ENCODE data around the gene FXYD6.

FXYD6 gene

DNA sequence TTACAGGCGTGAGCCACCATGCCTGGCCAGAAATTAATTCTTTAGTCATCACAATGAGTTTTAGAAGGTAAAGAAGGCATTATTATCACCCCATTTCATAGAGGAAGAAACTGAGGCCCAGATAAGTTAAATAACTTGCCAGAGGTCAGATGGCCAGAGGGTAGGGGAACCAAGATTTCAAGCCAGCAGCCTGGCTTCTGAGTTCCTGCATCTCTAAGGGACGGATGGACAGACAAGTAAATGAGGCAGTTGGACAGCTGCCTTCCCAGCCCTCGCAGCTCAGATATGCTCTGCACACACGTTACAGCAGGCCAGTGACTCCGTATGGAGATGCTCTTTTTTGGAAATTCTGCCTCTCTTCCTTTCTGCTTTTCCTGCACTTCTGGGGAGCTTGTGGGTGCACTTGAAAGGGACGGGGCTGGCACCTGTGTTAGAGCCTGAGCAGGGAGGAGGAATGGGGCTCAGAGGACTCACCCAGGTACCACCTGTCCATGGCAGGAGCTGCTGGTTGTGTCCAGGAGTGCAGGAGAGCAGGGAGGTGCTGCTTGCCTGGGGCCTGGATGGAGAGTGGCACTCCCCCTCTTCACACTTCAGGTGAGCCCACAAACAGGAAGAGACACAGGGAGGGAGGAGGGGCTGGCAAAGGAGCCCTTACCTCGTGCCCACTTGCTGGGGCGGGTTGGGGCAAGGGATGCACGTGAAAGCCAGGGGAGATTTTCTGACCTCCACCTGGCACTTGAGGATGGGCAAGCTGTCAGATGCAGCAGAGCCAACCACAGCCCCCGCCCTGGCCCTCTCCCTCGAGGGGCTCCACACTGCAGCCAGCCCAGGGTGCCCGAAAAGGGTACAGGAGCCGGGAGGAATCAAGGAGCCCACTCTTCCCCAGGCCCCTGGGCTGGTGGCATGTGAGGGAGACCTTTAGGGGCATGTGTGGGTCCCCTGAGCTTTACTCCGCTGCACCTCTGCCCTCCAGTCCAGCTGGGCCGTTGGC is 48.6 kb downstream of the FXYD6 start:
- no peak for DNase-seq

DNA sequence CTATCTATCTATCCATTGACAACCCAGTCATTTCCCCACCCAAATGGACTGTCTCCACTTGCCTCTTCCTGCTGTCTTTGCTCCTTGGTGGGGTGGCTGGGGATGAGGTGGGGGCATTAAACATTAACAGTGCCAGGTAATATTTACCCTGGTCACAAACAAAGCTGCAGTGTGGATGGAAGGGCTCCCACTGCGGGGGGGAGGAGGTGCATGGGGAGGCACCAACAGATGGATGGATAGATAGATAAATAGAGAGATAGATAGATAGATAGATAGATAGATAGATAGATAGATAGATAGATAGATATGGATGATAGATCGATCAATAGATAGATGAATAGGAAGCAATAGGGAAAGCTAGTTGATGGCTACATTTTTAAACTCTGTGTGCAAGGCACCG is 49.6 kb downstream of the FXYD6 start:
- DNase-seq, result no peak

DNA sequence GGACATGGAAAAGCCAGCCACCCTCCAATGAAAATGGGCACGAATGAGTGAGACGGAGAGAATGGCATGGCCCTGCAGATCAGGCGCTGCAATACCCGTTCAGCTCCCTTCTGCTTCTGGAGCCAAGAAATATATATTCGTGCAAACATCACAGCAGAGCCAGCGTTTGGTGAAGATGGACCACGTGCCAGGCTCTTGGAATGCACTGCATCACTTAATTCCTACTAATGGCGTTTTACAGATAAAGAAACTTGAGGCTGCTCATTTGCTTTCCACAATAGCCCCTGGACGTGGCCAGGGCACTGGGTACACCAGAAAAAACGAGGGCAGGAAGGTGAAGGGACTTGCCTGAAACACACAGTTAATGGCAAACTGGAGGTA is 50.3 kb downstream of the FXYD6 start:
- no peak for DNase-seq

DNA sequence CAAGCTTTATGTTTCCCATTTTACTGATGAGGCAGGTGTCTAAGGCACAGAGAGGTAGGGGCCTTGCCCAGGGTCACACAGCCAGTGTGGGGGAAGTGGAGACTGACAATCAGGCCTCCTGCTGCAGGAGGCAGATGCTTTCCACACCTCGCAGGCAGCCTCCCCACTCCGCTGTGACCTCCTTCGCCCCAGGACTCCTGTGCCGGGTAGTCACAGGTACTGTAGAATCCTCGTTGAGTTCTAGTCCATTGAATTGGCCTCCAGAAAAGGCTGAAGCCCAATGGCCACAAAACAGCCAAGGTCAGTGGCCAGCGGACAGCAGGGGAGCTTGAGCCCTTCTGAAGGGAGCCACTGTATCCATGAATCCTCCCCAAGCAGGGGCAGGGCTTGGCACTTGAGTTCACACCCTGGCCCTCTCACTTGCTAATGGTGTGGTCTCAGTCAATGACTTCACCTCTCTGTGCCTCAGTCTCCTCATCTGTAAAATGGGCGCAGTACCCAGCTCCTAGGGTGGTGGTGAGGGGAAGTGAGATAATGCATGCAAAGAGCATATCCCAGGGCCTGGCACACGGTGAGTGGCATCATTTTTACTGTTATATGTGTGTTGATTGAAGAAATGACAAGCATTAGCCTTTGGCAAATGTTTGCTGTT is 50.8 kb downstream of the FXYD6 start:
- DNase-seq, result no peak

DNA sequence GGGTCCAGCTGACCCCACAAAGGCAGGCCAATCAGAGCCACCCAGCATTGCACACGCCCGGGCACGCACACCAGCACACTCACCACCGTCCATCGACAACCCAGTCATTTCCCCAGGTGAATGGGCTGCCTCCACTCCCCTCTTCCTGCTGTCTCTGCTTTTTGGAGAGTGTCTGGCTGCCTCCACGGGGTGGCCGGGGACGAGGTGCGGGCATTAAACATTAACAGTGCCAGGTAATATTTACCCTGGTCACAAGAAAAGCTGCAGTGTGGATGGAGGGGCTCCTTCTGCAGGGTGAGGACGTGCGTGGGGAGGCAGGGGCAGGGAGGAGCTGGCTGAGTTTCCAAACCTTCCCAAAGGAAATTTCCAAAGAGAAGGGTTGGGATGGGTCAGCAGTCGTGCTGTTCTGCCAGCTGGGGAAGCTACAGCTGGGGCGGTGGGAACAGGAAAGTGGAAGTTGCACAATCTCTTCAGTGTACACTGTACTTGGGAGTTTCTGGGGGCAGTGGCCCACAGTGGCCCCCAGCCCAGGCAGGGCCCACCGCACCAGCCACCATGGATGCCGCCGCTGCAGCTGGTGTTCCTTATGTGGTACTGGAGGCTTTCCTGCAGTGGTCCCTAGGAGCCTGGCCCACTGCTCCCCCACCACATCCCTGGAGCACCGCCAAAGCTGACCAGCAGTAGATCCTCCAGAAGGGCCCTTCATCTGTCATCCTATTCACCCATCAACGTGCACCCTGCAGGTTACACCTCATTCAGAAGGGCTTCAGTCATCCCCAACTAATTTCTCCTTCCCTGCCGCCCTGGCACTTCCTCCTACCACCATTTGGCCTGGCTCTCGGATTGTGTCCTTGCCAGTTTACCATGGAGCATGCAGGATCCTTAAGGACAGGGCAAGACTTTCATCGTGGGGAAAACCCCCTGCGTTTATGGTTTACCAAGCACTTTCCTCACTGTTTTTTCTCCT is 51.6 kb downstream of the FXYD6 start, which contains the start of gene FXYD2:
TSS of gene FXYD2 (minus strand) at position 174 of the 967 bp plus-strand sequence. CDS start at position 108, 66 bp downstream.
- no peak for DNase-seq

DNA sequence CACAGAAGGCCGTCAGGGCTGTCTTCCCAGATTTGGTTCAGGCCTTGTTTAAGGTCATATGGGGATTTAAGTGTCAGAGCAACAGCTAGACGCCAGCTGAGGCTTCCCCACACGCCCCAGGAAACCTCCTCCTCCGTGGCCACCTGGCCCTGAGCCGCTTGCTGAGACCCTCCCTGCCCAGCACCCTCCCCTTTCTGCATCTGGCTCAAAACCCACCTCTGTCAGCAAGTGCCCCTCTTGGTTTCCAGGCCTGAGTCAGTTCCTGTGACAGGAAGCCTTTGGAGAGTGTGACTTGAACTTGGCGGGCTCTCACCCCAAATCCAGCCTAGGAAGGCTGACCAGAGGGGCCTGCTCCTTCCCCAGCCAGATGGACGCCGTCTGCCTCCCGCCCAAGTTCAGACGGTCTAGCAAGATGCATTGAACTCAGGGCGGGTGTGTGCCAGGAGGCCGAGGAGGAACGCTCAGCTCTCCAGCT is 52.5 kb downstream of the FXYD6 start:
- no peak for DNase-seq

DNA sequence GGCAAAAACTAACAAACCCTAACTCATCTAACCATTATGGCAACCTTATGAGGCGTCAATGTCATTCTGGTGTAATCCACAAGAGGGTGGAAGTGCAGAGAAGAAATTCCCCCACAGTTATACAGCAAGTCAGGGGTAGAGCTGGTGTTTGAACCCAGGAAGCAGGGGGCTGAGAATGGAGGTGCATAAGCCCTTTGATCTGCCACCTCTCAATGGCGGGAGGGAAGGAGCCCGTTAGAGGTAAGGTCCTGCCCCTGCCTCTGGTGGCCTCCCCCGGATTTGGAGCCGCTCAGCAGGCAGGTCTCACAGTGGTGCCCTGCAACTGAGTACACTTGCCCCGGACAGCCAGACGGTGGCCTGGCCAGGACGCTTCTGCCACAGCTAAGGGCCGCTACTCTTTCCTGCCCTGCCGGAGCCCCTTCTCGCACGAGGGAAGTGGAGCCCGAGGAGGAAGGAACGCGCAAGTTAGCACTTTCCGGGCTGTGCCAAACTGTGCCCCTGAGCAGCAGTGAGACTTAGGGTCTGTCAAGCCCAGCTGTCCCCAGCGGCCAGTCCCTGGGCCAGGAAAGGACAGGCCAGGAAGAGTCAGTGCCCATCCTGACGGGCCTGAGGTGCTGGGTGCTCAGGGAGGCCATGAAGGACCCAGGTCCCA is 53.0 kb downstream of the FXYD6 start:
- no peak for DNase-seq

DNA sequence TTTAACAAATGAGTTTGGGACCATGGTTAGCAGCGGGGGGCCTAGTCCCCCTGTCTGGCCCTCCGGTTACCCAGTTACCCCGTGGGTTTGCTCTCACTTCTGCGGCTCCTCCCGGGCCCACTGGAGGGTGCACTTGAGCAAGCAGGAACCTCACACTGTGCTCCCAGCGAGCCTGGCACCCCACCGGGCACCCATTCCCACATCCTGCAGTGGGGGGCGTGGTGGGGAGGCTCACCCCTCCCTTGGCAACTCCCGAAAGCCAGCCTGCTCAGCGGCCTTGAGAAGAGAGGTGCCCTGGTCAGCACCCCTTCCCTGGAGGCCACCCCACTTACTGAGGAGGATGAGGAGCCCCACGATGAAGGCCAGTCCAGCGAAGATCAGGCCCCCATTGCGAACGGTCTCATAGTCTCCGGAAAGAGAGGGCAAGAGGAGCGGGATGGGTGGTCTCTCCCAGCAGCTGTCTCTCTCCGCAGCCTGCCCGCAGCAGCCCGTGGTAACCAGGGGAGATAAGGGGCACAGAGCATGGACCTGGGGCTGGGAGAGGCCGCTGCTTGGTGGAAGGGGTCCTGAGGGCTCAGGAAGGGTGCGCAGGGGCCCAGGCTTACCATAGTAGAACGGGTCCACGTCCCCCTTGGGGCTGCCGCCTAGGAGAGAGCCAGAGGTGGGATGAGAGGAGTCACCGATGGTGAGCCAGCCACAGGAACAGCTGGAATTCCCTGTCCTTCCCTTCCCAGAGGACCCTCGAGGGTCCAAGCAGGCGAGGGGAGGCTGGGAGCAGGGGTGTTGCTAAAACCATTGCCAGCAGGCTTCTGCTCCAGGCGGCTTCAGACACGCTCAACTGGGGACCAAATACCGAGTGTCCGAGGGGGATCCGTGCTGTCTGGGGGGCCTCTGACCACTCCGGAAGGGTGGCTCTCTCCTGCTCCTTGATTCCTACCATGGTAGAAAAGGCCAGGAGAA is 54.1 kb downstream of the FXYD6 start:
- DNase-seq, result no peak

DNA sequence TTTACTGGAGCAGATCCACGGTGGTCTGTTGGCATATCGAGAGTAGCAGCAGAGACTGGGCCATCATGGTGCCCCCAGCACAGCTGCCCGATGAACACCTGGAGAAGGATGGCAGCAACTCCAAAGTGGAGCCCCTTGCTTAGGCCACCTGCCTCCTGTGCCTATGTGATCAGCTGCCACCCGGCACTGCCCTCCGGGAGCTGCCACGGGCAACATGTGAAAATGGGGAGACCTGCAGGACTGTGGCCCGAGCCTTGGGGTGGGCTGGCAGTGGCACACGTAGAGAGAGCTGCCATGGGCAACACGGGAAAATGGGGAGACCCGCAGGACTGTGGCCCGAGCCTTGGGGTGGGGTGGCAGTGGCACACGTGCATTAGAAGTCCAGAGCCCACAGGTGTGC is 55.0 kb downstream of the FXYD6 start:
- DNase-seq, result no peak

DNA sequence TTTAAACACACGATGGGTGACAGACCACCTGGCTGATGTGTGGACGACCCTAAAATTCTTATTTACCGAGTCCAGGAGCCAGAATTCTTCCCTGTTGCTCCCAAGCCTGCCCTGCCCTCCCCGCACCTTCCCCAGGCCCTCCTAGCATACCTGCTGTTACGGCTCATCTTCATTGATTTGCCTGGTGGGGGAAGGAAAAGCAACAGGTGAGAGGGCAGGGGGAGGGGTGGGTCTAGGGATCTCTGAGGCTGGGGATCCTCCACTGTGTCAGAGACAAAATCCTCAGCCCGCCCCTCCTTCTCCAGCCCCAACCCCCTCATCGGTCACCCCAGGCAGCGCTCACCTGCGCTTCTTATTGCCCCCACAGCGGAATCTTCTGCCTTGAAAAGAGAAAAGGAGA is 55.9 kb downstream of the FXYD6 start:
- DNase-seq, result no peak

DNA sequence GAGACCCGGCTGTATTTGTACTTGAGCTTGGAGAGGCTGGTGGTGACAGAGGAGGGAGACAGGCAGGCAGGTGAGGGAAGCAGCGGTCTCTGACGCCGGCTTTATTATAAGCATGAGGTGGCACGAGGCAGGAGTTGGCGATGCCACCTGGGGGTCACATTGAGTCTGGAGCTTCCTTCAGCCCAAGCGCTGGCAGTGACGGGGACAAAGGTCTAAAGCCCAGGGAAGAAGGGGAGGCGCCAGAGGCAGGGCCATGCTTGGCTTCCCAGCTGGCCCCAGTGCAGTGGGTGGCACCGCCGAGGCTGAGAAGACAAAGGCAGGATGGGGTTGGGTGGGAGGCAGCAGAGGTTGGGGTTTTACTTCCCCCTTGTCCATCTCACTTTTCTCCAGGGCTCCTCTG is 56.4 kb downstream of the FXYD6 start:
- no peak for DNase-seq

DNA sequence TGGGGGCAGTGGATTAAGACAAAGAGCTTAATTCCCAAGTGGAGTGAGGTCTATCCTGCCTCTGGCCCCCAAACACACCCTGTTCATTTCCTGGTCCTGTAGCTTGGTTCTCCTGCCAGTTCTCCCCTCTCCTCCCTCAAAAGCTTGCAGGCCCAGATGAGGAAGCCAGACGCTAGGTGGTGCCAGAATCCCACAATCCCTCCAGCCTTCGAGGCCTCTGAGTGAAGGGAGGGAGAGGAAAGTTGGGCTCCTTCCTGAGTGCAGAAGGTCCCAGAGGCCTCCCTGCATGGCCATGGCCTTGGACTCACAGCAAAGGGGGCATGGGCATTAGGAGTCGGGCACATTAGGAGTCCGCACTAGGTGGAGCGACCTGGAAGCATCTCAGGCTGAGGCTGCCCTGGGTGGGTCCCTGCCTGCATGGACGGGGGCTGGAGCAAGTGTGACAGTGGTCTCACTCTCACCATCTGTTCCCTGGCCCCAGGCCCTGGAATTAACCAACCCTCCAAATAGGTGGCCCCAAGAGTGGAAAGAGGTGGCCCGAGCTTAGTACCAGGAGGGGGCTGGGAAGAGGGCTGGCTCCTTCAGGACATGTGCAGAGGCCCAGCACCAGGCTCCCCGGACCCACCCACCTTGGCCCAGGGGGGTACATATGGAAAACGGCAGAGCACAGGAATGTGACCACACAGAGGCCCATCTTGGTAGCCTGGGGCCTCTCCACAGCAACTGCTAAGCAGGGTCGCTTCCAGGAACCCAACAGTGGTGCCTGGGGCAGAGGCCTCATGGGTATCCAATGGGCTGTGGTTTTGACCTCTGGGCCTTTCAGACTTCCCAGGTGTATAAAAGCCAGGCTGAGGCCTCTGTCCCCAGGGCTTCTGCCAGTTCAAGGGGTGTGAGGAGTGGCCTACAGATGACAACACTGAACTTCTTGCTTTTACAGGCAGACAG is 57.1 kb downstream of the FXYD6 start:
- no peak for DNase-seq

DNA sequence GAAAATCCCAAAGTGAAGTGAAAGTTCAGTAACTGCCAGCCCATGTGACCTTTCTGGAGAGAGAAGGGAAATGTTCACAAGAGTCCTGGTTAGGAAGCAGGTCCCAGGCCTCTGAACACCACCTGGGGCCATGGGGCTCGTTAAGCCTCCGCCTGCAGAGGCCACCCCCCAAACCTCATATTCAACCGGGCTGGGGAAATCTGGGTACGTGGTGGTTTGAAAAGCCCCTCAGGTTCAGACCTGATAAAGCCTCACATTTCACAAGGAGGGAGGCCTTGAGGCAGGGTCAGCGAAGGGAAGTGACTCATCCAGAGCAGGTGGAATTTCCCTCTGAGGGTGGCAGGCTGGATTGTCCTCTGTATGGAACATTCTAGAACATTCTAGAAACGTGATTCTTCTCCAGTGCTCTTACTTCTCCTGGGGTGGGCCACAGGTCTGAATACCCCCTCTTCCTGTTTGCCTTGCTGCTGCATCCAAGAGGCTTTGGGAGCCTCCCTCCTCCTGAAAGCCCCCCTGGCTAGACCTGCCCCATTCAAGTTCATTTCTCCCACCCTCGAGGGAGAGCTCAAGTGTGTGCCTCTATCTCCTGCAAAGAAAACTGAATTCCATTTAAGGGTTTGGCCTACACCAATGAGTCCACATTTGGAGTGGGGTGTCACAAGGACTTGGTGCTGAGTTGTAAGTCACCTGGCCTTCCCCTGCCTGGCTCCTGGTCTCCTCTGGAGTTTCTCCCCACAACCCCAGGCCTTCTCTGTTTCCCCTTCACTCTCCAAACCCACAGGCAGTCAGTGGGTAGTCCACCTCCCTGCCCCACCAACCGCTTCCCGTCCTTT is 58.2 kb downstream of the FXYD6 start:
- no peak for DNase-seq

DNA sequence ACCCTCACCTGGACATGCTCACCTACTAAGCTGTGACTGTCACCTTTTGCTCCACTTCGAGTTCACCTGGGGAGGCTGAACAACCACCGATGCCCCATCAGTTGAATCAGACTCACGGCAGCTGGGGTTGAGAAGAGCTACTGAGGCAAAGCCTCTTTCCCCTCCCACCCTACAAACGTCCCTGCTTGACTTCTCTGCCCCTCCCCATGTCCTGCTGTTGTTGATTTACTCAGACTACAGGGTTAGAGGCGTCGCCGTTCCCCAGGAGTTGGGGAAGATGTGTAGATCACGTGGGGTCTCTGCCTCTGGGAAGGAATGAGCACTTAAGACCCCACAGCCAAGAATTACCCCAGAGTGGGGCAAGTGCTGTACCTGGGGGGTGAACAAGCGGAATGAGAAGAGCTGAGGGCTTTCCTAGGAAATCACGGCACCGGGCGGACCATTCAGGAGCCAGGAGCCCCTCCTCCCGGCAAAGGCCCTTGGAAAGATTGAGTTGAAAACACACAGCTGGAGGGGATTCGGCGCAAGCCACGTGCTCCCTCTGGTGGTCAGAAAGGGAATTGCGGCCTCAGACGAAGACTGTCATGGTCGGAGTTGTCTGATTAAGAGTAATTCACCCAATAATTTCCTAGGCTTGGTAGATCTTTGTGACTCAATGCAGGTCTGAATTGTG is 59.0 kb downstream of the FXYD6 start:
- DNase-seq, result peak in 1 of 2 experiments; percentile 47

DNA sequence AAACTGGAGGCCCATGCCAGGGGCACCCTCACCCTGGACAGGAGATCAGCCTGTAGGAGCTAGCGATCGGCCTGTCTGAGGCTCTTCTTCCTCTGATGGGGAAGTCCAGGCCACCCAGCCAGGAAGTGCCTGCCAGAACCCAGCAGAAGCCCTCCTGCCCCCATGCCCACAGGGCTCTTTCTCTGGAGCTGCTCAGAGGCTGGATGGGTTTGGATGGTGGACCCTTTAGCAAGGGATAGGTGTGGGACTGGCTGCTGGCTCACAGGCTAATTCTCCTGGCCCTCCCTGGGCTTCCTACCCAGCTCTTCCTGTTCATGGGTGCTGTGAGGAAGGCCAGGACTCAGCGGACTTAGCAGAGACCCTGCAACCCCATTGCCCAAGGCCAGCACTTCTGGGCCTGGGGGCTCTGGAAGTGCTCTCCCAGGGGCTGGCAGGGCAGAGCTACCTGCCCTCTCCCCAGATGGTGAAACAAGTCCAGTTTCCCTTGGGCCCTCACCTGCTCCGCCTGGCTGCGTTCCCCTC is 59.6 kb downstream of the FXYD6 start:
- no peak for DNase-seq

DNA sequence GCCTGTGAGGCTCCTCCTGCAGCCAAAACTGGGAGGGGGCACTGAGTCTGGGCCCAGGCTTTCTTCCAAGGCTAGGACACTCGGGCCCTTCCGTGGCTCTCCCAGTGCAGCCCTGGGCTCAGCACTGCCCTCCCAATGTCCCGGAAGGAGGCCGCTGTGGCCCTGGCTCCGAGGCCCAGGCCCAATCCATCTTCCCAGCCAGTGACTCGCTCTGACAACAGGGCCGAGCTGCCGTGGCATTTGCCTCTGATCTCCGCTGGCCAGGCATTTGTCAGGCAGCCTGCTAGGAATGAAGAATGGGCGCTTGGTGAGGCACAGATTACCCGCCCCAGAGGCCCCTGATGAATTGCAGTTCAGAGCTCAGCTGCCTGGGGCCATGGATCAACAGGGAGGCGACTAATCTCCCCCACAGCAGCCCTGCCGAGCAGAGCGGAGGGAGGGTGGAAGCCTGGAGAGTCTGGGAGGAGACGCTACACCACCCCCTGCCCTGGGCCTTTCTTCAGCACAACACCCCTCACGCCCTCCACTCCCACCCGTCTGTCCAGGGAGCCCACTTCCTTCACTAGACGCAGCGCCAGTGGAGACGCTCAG is 60.2 kb downstream of the FXYD6 start:
- no peak for DNase-seq

DNA sequence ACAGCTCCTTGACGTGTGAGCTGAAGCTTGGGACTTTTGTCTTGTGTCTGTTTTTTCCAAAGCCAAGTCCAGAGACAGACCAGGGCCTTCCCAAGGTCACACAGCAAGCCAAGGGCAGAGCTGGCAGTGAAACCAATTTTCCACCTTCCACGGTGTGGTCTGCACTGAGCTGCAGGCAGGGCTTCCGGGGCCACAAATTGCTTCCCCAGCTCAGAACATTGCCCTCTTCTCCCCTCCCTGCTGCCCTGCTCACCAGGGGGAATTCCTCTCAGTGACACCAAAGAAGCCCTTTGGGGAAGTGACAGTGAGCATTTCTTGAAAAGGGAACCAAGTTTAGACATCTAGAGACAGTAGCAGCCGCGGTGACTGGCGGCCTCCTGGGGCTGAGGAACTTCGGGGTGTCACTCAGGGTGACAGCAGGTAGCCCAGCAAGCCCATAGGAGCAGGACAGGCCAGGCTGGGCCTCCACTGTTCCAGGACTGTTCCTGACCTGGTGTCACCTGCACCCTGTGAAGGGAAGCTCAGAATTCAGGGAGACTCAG is 61.1 kb downstream of the FXYD6 start:
- no peak for DNase-seq
